Astrocyte (in vitro differentiated cells and primary cell): ENCODE data around the gene BTG2. TPM values are rescaled to one million over a fixed set of nuclear protein-coding genes. Genes with fewer than 3 reads are reported as not detected.
"Not testable (repeated sequence)": the region's sequence is repeated elsewhere in the genome, so short reads cannot be mapped to it uniquely, and the experiment has no call there.

ENCODE experiments used
- DNase-seq: peaks from one replicate; pipeline ENCODE4 v3.0.0-alpha.2; 2010; ENCODE audit warnings: low read depth
- FAIRE-seq: peaks from 2 replicates; lab custom pipeline; 2011; peaks lifted over from hg19 to GRCh38; lab: Jason Lieb, UNC
- H2AFZ ChIP-seq: 2 replicates; pipeline ENCODE4 v1.6.0; 2012; ENCODE audit warnings: low read depth, low read length, inconsistent platforms
- H3K27ac ChIP-seq: 2 replicates; pipeline ENCODE4 v1.5.1; 2011; ENCODE audit warnings: low read depth, low read length, inconsistent platforms
- H3K27me3 ChIP-seq: 2 replicates; pipeline ENCODE4 v1.6.0; 2011; ENCODE audit warnings: low read length, inconsistent platforms; ENCODE audit not compliant: insufficient read depth
- H3K36me3 ChIP-seq: 2 replicates; pipeline ENCODE4 v1.5.1; 2011; ENCODE audit warnings: low read length, inconsistent platforms; ENCODE audit not compliant: insufficient read depth
- H3K4me1 ChIP-seq: 2 replicates; pipeline ENCODE4 v1.5.1; 2011; ENCODE audit warnings: low read length, inconsistent platforms; ENCODE audit not compliant: insufficient read depth
- H3K4me2 ChIP-seq: 2 replicates; pipeline ENCODE4 v1.6.0; 2012; ENCODE audit warnings: low read length, inconsistent platforms
- H3K4me3 ChIP-seq: 2 replicates; pipeline ENCODE4 v1.5.1; 2011; ENCODE audit warnings: low read depth, mild to moderate bottlenecking, low read length, inconsistent platforms; ENCODE audit not compliant: insufficient read depth
- H3K79me2 ChIP-seq: 2 replicates; pipeline ENCODE4 v1.6.0; 2012; ENCODE audit warnings: mild to moderate bottlenecking, low read length, inconsistent platforms; ENCODE audit not compliant: insufficient read depth
- H3K9ac ChIP-seq: 2 replicates; pipeline ENCODE4 v1.6.0; 2012; ENCODE audit warnings: mild to moderate bottlenecking, low read length, inconsistent platforms
- H3K9me3 ChIP-seq: 2 replicates; pipeline ENCODE4 v1.5.1; 2012; ENCODE audit warnings: low read depth, mild to moderate bottlenecking, low read length, inconsistent platforms; ENCODE audit not compliant: insufficient read depth
- H4K20me1 ChIP-seq: 2 replicates; pipeline ENCODE4 v1.6.0; 2012; ENCODE audit warnings: low read length, inconsistent platforms; ENCODE audit not compliant: insufficient read depth
- H3K27ac Mint-ChIP-seq: one replicate; pipeline ENCODE4 v1.8.0; 2021; ENCODE audit warnings: mild to moderate bottlenecking, mixed read lengths; ENCODE audit not compliant: unreplicated experiment
- H3K27me3 Mint-ChIP-seq: one replicate; pipeline ENCODE4 v1.8.0; 2021; ENCODE audit warnings: low read depth, mixed read lengths; ENCODE audit not compliant: unreplicated experiment
- H3K36me3 Mint-ChIP-seq: one replicate; pipeline ENCODE4 v1.8.0; 2021; ENCODE audit warnings: low read depth, mixed read lengths; ENCODE audit not compliant: unreplicated experiment
- H3K4me1 Mint-ChIP-seq: one replicate; pipeline ENCODE4 v1.8.0; 2021; ENCODE audit warnings: low read depth, mixed read lengths; ENCODE audit not compliant: unreplicated experiment
- H3K4me3 Mint-ChIP-seq: one replicate; pipeline ENCODE4 v1.8.0; 2021; ENCODE audit warnings: mild to moderate bottlenecking, moderate library complexity, mixed read lengths; ENCODE audit not compliant: unreplicated experiment
- H3K9me3 Mint-ChIP-seq: one replicate; pipeline ENCODE4 v1.8.0; 2021; ENCODE audit warnings: mild to moderate bottlenecking, mixed read lengths; ENCODE audit not compliant: unreplicated experiment
- EZH2 ChIP-seq: IDR thresholded peaks from 2 replicates; pipeline ENCODE4 v1.6.1; 2012; ENCODE audit warnings: mild to moderate bottlenecking, low read length, inconsistent platforms; ENCODE audit not compliant: insufficient read depth
- total RNA-seq: library from RNA; stranded (reverse); gene quantifications from 2 replicates; pipeline ENCODE4 v1.2.1, GENCODE V29; 2021
- TF ChIP-seq, protein P1 (sequence below): IDR thresholded peaks from 2 replicates; pipeline ENCODE4 v1.5.1; 2011; ENCODE audit warnings: low read depth, mild to moderate bottlenecking, inconsistent platforms, low read length, moderate library complexity; ENCODE audit not compliant: insufficient read depth

The BTG2 gene
- total RNA-seq, 1 donor from 2014 or later: 58.3 TPM

DNA sequence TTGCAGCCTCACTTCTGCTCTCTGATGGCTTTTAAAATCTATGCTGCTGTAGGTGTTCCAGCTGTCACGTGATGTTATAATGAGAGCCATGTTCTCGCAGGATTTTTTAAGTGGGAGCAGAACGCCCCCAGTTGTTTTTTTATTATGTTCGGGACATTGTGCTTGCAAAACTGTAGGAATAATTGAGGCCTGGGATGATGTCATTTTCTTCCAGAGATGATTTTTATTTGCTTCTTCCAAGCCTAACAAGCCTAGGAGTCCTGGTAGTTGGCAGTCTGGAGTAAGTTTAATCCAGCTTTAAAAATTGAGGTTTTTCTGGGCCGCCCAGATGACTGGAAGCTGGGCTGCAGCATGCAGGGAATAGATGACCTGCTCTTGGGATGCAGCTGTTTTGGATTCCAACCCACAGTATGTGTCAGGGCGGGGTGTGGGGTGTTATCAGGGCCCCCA lies 41.2 kb upstream of the BTG2 start:
- no peaks in the 10 kb centered on the region for H3K79me2 ChIP-seq
- H3K27me3 ChIP-seq: peaks cover 4% of the 10 kb centered on the region
- H3K4me2 ChIP-seq: no peak overlapping the region
- FAIRE-seq: no peak
- no peak overlapping the region for H3K27ac Mint-ChIP-seq
- no peaks in the 10 kb centered on the region for H4K20me1 ChIP-seq
- H3K4me3 Mint-ChIP-seq: no peak overlapping the region
- no peaks in the 10 kb centered on the region for H3K4me1 ChIP-seq
- no peaks in the 10 kb centered on the region for H3K9me3 ChIP-seq
- no peaks in the 10 kb centered on the region for H3K4me1 Mint-ChIP-seq
- H3K9ac ChIP-seq: no peak overlapping the region
- peaks cover 19% of the 10 kb centered on the region for H3K27me3 Mint-ChIP-seq
- no peak overlapping the region for H2AFZ ChIP-seq
- TF ChIP-seq EZH2: no peak
- TF ChIP-seq, protein P1, sequence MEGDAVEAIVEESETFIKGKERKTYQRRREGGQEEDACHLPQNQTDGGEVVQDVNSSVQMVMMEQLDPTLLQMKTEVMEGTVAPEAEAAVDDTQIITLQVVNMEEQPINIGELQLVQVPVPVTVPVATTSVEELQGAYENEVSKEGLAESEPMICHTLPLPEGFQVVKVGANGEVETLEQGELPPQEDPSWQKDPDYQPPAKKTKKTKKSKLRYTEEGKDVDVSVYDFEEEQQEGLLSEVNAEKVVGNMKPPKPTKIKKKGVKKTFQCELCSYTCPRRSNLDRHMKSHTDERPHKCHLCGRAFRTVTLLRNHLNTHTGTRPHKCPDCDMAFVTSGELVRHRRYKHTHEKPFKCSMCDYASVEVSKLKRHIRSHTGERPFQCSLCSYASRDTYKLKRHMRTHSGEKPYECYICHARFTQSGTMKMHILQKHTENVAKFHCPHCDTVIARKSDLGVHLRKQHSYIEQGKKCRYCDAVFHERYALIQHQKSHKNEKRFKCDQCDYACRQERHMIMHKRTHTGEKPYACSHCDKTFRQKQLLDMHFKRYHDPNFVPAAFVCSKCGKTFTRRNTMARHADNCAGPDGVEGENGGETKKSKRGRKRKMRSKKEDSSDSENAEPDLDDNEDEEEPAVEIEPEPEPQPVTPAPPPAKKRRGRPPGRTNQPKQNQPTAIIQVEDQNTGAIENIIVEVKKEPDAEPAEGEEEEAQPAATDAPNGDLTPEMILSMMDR: no peak
- DNase-seq: no peak
- H3K27ac ChIP-seq: no peak overlapping the region
- H3K4me3 ChIP-seq: no peak overlapping the region
- no peaks in the 10 kb centered on the region for H3K36me3 ChIP-seq
- H3K9me3 Mint-ChIP-seq: peaks cover 4% of the 10 kb centered on the region
- H3K36me3 Mint-ChIP-seq: no peaks in the 10 kb centered on the region

DNA sequence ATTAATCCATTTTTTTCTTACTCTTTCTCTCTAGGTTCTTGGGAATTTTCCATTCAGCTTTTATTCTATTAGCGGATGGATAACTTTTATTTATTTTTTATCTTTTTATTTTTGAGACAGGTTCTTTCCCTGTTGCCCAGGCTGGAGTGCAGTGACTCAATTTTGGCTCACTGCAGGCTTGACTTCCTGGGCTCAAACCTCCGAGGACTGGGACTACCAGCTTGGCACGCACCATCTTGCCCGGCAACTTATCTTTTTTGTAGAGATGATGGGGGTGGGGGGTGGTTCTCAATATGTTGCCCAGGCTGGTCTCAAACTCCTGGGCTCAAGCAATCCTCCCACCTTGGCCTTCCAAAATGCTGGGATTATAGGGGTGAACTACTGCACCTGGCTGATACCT lies 39.8 kb upstream of the BTG2 start:
- peaks cover 4% of the 10 kb centered on the region for H3K27me3 ChIP-seq
- Mint-ChIP-seq H3K36me3 (no peaks in the 10 kb centered on the region), H3K4me1 (no peaks in the 10 kb centered on the region), H3K27ac (no peak overlapping the region), H3K27me3 (peaks cover 9% of the 10 kb centered on the region), H3K4me3 (no peak overlapping the region), H3K9me3 (no peaks in the 10 kb centered on the region)
- no peaks in the 10 kb centered on the region for H3K9me3 ChIP-seq
- H3K9ac ChIP-seq: no peak overlapping the region
- H3K4me1 ChIP-seq: no peaks in the 10 kb centered on the region
- no peak for FAIRE-seq
- TF ChIP-seq, protein P1: no peak
- no peak for TF ChIP-seq EZH2
- H3K36me3 ChIP-seq: no peaks in the 10 kb centered on the region
- H3K79me2 ChIP-seq: no peaks in the 10 kb centered on the region
- H4K20me1 ChIP-seq: no peaks in the 10 kb centered on the region
- no peak overlapping the region for H3K4me2 ChIP-seq
- no peak overlapping the region for H3K27ac ChIP-seq
- H2AFZ ChIP-seq: no peak overlapping the region
- H3K4me3 ChIP-seq: no peak overlapping the region
- no peak for DNase-seq

DNA sequence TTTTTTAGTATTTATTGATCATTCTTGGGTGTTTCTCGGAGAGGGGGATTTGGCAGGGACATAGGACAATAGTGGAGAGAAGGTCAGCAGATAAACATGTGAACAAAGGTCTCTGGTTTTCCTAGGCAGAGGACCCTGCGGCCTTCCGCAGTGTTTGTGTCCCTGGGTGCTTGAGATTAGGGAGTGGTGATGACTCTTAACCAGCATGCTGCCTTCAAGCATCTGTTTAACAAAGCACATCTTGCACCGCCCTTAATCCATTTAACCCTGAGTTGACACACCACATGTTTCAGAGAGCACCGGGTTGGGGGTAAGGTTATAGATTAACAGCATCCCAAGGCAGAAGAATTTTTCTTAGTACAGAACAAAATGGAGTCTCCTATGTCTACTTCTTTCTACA lies 39.2 kb upstream of the BTG2 start:
- H3K27me3 ChIP-seq, H3K4me1 Mint-ChIP-seq, H3K36me3 ChIP-seq, H3K4me2 ChIP-seq, H3K4me3 ChIP-seq, H3K27ac Mint-ChIP-seq, H3K36me3 Mint-ChIP-seq, H3K9ac ChIP-seq, H4K20me1 ChIP-seq, H3K4me1 ChIP-seq, H3K27ac ChIP-seq, H3K4me3 Mint-ChIP-seq, H3K27me3 Mint-ChIP-seq, H2AFZ ChIP-seq, DNase-seq, H3K9me3 Mint-ChIP-seq, H3K9me3 ChIP-seq, FAIRE-seq, H3K79me2 ChIP-seq: not testable (repeated sequence)
